Left ventricle myocardium inferior (tissue), 1 donor: Measurements from ENCODE around the gene FILIP1L. TPM values are rescaled to one million over a fixed set of nuclear protein-coding genes. Genes with fewer than 3 reads are reported as not detected.
A peak's percentile ranks its signal among the peaks of the same experiment; 100 is the strongest.

Source experiments
- DNase-seq: peaks from one replicate; pipeline ENCODE4 v3.0.0-alpha.2; 2020
- H3K27ac ChIP-seq: fragments of 200-600 bp; replicated peaks from 2 replicates; pipeline ENCODE4 v1.8.0; 2021
- H3K27me3 ChIP-seq: fragments of 200-600 bp; 2 replicates; pipeline ENCODE4 v1.8.0; 2021; ENCODE audit warnings: low read depth
- H3K36me3 ChIP-seq: fragments of 200-600 bp; 2 replicates; pipeline ENCODE4 v1.8.0; 2021
- H3K4me1 ChIP-seq: fragments of 200-600 bp; 2 replicates; pipeline ENCODE4 v1.8.0; 2021
- H3K4me3 ChIP-seq: fragments of 200-600 bp; 2 replicates; pipeline ENCODE4 v1.8.0; 2021; ENCODE audit warnings: mild to moderate bottlenecking, moderate library complexity
- H3K9me3 ChIP-seq: fragments of 200-600 bp; replicated peaks from 2 replicates; pipeline ENCODE4 v1.8.0; 2021
- intact Hi-C: fragments of 100-400 bp; cut with micrococcal nuclease; formaldehyde crosslinking; loops from one replicate; pipeline ENCODE4 v1.11.0; 2022
- total RNA-seq: library from RNA; stranded (reverse); fragmentation: NEBNext Ultra II Directional; extraction: Animal tissue kit (Norgen Biotek cat#: 25700); gene quantifications from one replicate; pipeline ENCODE4 v1.2.1, GENCODE V29; 2021
- TF ChIP-seq, protein P1 (sequence below): fragments of 200-600 bp; IDR thresholded peaks from 2 replicates; pipeline ENCODE4 v1.8.0; 2021; ENCODE audit warnings: antibody characterized with exemption, mild to moderate bottlenecking, borderline replicate concordance
- donor health status: DM: no; HTN: yes; CAD: no; lungs with severe emphysema.

Gene FILIP1L
- total RNA-seq, 1 donor from 2014 or later: 84.9 TPM

- Histone ChIP-seq H3K4me3 (no peak overlapping the region), H3K27ac (peak overlapping the region; percentile 94), H3K27me3 (no peaks in the 10 kb centered on the region), H3K36me3 (no peaks in the 10 kb centered on the region), H3K4me1 (peaks cover 66% of the 10 kb centered on the region), H3K9me3 (no peaks in the 10 kb centered on the region)
- intact Hi-C loops: no loop called here
- TF ChIP-seq, protein P1, sequence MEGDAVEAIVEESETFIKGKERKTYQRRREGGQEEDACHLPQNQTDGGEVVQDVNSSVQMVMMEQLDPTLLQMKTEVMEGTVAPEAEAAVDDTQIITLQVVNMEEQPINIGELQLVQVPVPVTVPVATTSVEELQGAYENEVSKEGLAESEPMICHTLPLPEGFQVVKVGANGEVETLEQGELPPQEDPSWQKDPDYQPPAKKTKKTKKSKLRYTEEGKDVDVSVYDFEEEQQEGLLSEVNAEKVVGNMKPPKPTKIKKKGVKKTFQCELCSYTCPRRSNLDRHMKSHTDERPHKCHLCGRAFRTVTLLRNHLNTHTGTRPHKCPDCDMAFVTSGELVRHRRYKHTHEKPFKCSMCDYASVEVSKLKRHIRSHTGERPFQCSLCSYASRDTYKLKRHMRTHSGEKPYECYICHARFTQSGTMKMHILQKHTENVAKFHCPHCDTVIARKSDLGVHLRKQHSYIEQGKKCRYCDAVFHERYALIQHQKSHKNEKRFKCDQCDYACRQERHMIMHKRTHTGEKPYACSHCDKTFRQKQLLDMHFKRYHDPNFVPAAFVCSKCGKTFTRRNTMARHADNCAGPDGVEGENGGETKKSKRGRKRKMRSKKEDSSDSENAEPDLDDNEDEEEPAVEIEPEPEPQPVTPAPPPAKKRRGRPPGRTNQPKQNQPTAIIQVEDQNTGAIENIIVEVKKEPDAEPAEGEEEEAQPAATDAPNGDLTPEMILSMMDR: no peak
- DNase-seq: no peak
These were observed 73.0 kb downstream of the FILIP1L start for GRCh38 chr3:100041328-100041749.

DNA sequence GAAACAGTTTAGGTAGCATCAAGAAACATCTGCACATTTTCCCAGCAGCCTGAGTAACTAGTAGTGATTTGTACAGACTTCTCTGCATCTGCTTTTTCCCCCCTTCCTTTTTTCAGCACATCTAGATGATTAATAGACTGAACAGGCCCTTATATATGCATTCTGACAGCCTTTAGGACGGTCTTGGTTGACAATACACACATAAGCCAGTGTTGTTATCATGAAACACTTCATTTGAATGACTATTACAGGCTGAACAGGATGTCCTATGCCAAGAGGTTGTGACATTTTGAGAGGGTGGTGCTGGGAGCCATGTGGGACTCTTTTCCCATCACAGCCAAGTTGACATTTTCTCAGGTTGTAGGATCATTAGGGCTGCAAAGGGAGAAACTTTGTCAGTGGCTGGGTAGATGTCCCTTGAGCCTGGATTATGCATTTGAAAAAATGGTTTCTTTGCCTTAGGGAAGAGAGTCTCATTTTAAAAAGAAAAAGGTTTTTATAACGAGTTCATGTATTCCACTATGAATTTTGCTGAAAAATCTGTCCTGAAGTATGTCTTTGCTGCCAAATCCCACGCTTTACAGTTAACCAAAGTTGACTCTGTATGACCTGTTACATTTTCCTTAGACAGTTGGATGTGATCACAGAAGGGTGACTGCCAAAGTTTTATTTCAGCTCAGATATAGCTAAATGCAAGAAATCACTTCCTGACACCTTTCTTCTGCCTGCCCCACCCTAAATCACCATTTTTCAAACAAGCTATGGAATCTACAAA, 73.7 kb downstream of the FILIP1L start:
- Histone ChIP-seq H3K9me3 (no peaks in the 10 kb centered on the region), H3K36me3 (no peaks in the 10 kb centered on the region), H3K4me1 (peaks cover 59% of the 10 kb centered on the region), H3K27ac (peak overlapping the region; percentile 94), H3K4me3 (no peak overlapping the region), H3K27me3 (no peaks in the 10 kb centered on the region)
- no peak for DNase-seq
- intact Hi-C loops: no loop called here
- TF ChIP-seq, protein P1: no peak

- Histone ChIP-seq H3K4me3 (no peak overlapping the region), H3K4me1 (peaks cover 45% of the 10 kb centered on the region), H3K36me3 (no peaks in the 10 kb centered on the region), H3K27ac (peak overlapping the region; percentile 94), H3K27me3 (no peaks in the 10 kb centered on the region), H3K9me3 (no peaks in the 10 kb centered on the region)
- DNase-seq: no peak
- intact Hi-C loops: no loop called here
- TF ChIP-seq, protein P1: no peak
These were observed 75.2 kb downstream of the FILIP1L start for GRCh38 chr3:100039075-100039474.

DNA sequence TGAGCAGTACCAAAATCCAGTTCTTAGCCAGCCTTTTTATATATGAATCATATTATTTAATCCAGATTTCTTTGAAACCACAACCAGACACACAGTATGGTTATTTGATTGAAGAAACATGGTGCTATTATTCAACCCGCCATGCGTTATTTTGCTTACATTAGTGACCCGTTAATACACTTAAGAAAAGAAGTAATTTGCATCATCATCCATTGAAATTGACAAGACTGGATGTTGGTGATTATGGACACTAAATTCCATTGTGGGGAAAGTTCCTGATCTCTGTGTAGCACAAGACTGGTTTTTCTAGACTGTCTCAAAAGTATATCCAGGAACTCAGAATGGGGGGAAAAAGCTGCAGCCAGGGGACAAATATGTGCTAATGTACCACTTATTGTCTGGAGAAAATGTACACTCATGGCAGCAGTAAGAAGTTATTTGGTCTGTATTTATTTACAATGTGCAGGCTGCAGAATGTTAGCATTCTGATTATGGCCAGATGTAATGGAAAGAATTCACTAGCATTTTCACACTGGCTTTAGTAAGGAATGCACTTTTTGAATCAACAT, 80.3 kb downstream of the FILIP1L start:
- intact Hi-C loops: no loop called here
- H3K36me3 ChIP-seq: no peaks in the 10 kb centered on the region
- no peak overlapping the region for H3K4me3 ChIP-seq
- no peaks in the 10 kb centered on the region for H3K27me3 ChIP-seq
- no peaks in the 10 kb centered on the region for H3K9me3 ChIP-seq
- H3K4me1 ChIP-seq: peaks cover 17% of the 10 kb centered on the region
- TF ChIP-seq, protein P1: no peak
- no peak for DNase-seq
- no peak overlapping the region for H3K27ac ChIP-seq

DNA sequence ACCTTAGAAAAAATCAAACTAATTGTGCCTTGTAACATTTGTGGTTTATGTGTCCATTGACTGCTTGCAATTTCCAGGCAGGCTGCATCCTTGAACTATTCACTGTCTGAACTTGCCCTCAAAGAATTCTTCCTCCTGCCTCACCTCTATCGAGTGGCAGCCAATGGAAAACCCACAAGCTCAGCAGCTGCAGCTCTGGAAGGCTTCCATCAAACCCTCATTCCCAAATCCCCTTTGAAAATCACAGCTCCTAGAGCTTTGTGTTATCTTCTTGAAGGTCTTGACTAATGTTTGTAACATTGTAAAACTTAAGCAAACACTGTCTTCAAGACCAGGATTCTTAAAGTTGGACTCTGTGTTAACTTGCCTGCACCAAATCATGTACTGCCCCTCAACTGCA, 81.1 kb downstream of the FILIP1L start:
- Histone ChIP-seq H3K9me3 (no peaks in the 10 kb centered on the region), H3K36me3 (no peaks in the 10 kb centered on the region), H3K27me3 (no peaks in the 10 kb centered on the region), H3K27ac (no peak overlapping the region), H3K4me3 (no peak overlapping the region), H3K4me1 (peaks cover 17% of the 10 kb centered on the region)
- TF ChIP-seq, protein P1: no peak
- intact Hi-C loops: no loop called here
- DNase-seq: no peak
